Nucleus accumbens (tissue), 56 donors: ENCODE results near the gene SH2D4B.

Experiments
- DNase-seq, 56 donors: peaks; one replicate each; lab custom pipeline; 2025; lab: John Stamatoyannopoulos, UW

The SH2D4B gene

DNA sequence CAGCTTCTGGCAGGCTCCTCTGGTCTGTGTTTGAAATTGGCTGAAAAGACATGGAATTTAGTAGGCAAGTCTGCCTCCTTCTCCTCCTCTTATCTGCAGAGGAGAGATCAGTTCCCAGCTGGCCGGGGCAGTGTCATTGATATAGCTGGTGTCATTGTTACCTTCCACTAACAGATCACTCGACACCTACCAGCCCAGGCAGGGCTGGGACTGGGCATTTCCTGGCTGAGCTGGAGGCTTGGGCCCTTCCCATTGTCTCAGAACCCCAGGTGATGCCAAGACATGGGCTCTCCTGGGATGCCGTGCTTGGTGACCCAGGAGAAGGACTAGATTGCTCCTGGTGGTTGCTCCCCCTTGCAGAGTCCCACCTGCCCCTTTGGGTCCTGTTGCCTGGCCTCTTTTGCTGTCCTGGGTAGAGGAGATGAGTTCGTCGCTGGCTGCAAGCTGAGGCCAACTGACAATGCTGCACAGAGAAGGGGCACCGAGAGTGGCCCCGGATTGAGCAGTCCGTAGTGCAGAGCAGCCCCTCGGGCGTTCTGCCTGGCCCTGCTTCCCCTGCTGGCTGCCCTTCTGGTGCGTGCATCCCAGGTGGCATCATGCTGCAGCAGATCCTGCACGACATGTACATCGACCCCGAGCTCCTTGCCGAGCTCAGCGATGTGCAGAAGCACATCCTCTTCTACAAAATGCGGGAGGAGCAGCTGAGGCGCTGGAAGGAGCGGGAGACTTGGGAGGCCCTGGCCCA lies at the start of gene SH2D4B:
Gene SH2D4B (plus strand): TSS at position 167 of the 745 bp plus-strand sequence. CDS start 430 bp downstream, at position 597.
- DNase-seq: no peak

DNA sequence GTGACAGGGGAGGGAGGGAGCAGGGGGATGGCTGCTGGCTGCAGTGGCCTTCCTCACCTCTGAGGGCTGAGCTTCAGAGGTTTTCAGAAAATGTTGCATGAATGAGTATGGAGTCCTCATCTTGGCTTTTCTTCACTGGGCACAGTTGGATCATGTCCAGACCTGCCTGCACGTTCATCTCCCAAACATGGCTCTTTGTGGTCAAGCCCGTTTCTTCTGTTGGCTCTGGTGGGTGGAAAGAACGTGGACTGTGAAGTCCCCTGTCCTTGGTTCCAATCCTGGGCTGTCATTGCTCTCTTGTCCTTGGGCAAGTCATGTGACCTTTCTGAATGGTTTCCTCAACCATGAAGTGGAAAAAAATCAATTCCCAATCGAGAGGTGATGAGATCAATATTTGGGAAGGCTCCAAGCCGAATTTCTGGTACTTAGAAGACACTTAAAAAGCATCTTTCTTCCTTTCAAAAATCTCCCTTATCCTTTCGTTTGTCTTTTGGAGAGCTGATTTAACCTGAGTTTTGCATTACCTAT lies 49.1 kb upstream of the SH2D4B start:
- DNase-seq: no peak

DNA sequence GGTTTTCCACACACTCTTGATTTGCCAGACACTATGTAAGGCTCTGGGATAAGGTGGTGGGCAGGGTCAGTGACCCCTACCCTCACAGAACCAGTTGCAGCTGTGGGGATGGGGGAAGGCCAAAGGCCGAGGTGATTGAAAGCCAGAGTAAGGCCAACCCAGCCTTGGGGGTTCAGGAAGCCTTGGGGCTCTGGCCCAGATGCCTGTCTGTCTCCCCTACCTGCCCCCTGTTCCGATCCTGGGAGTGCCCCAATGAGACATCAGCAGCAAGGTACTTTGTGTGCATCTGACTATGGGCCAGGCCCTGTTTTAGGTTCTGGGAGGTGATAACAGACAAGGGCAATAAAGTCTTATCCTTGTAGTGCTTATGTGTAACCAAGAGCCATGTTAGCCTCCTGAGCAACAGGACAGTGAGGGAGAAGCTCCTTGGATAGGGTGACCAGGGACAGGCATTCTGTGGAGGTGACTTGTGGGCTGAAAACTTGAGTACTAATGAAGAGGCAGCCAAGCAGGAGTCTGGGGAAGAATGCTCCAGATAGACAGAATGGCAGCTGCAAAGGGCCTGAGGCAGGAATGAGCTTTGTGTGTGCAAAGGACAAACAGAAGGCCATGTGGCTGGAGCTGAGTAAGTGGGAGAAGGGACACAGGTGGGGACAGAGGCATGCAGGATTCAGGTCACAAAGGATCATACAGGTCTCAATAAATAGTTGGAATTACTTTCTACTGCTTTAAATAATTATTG lies 48.2 kb upstream of the SH2D4B start:
- no peak for DNase-seq

DNA sequence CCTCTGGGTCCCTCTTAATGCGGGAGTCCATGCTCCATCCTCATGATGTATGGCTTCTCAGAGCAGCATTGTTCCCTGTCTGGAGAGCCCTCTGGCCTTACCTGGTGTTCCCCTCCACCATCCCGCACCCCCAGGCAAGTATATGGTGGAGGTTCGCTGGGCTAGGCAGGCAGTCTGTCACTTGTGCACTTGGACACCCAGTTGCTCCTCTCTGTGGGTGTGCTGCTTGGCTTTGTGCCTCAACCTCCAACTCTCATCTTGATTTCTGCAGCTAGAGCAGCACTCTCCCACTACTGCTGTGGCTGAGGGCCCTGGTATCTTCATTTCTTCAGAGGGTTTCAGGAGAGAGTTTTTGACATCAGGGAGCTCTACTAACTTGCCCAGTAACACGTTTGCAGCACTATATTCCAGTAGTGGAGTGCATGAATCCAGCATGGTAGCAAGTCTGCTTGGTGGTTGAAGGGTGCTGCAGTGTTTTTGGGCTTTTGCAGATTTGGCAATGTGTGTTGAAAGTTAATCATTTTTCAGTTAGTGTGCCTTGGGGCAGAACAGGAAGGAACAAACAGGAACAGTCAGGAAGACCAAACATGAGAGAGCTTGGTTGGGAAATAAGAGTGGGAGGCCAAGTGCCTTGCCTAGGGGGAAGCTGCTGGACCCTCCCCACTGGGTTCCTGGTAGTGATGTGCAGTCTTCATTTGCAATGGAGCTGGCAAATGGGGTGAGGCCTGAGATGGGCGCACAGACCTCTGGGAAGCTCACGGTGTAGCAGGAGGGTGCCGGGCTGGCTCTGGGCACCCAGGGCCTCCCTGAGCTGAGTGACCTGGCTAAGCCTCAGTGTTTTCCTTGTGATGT lies 46.2 kb upstream of the SH2D4B start:
- peak in 1 of 56 donors; percentile 19 for DNase-seq

DNA sequence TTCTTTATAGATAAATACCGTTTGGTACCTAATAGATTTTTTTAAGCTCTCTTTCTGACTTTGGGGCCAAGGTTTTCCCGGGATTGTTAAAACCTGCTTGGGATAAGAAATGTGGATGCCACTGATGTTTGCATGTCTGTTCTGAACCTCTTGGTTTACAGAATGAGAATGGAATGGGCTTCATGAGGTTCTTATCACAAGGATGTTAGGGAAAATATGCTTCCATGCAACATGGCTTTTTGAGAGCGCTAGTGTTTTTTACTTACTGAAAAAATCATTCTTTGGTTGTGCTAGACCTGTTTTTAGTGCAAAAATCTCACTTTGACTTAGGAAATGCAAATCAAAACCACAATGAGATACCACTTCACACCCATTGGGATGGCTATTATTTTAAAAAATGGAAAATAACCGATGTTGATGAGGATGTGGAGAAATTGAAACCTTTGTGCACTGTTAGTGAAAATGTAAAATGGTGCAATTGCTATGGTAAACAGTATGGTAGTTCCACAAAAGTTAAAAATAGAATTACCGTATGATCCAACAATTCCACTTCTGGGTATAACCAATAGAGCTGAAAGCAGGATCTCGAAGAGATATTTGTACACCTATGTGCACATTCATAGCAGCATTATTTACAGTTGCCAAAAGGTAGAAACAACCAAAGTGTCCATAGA lies 44.7 kb upstream of the SH2D4B start:
- no peak for DNase-seq

DNA sequence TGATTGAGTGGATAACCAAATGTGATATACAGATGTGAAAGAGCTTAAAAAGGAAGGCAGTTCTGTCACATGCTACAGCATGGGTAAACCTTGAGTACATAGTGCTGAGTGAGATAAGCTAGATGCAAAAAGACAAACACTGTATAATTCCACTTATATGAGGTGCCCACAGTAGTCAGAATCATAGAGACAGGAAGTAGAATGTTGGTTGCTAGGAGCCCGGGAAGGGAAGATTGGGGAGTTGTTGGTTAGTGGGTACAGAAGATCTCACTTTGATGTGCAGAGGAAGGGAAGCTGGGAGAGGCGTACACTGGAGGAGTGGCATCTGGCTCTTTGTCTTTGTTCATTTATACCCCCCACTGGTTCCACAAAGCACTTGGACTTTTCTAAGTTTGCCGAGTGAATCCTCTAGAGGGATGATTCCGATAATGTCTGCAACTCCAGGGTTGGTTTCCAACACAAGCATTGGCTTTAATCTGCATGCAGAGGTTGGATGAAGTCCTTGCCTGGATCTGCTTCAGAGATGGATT lies 44.1 kb upstream of the SH2D4B start:
- no peak for DNase-seq

DNA sequence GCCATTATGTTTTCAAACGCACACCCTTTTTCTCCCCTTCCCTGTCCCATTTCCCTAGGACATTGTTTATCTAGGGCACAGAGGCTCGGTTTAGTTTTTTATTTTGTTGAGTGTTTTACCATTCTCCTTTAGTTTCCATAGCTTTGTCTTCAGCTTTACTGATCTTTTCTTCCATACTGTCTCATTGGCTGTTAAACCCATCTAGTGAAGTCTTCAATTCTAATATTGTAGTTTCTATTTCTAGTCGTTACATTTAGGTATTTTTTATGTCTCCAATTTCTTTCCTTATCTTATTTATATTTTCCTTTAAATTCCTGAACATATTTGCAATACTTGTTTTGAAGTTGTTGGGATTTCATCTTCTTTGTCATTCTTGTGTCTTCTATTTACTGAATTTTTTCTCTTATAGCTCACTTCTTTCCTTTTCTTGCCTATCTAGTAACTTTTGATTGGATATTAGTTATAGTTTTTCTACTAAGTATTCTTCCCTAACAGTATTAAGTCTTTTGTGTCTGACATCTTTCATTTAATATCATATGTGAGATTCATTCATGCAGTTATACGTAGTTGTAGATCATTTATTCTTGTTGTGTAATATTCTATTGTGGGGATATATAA lies 41.0 kb upstream of the SH2D4B start:
- DNase-seq: no peak

DNA sequence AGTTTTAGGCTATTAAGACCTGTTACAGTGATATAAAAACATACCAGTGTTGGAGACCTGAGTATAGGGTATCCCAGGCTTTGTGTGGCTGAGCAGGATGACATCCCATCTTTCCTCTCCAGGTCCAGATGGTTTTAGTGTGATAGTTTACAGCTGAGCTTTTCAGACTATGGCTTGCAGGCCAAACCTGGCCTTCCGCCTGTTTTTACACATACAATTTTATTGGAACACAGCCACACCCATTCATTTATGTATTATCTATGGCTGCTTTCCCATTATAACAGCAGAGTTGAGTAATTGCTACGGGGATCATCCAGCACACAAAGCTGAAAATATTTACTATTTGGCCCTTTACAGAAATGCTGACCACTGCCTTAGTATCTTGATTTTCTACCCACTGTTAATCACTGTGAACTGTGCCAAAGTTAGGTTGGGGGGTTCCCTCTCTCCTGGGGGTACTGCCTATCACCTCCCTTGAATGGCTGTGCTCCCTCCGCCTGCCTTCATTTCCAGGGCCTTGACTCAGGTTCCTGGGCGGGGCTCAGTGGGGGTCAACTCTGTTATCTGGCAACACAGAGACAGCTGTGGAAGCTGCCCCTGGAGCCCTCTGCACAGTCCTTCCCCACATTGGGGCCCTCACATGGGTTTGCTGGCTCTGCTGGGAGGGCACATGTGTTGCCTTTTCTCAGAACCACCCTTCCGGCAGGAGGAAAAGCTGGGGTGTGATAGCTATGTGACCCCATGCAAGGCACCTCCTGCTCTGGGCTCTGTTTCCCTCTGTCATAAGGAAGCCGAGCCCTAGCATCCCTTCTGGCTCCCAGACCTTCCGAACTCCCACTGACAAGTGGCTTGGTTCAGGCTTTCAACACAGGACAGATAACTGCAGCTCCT lies 40.3 kb upstream of the SH2D4B start:
- no peak for DNase-seq

DNA sequence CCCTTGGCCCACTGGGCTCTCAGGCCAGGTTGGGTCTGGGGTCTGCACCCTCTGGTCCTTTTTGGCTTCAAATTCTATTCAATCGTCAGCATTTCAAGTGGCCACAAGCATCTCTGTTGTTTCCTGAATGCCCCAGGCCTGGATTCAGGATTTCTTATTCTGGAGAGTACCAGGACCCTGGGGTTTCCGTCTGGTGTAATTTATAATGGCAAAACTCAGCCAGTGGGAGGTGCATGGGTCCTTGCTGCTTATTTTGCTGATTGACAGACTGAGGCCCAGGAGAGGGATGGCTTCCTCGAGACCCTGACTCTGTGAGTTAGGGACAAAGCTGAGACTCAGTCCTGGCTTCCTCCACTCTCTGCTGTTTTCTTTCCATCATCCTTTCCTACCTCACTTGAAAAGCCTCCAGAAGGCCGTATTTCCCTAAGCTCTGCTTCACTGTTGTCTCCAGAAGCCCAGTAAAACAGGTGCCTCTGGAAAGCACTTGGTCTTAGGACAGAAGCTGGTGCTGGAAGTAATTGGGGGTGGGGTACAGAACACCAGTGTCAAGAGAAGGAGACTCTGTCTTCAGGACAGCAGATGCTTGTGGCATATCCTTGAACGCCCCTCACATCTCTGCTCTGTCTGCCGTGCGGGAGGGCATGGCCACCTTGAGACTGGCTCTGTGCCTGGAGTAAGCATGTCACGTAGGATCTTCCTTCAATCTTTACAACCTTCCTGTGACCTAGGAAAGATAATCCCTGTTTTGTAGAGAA lies 39.4 kb upstream of the SH2D4B start:
- DNase-seq: no peak

DNA sequence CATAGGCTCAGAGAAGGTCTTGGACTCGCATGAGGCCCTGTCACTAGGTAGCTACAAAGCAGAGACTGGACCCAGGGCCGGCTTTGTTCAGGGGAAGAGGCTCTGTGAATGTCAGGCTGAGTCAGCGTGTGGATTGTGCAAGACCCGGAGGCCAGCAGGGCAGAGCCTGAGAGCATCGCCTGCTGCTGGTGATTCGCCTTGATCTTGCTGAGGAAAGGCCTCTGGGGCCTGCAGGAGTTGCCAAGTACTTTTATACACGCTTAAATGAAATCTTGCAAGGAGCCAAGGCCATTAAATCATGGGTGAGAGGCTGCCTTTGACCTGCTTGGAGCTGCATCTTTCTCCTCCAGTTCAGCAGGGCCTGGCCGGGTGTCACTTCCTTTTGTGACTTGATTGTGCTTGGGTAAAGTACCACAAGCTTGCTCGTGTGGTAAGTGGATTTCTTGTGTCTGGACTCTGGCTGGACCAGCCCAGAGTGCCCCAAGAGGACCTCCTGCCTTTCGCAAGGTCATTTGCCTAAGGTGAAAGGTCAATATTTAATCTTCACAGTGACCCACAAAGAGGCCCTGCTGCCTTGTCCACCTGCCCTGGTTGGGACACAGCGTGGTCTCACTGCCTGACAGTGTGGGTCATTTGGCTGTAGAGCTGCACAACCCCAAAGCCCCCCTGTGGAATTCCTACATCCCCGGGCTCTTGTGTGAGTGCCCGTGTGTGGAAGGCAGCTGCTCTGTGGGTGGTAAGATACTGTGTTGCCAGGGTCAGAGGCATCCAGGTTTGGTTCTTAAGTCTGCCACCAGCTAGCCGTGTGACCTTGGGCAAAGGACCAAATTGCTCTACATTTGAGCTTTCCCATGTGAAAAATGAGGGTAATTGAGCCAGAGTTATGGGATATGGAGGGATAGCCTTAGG lies 38.6 kb upstream of the SH2D4B start:
- DNase-seq: peak in 35 of 56 donors; percentile 13 to 65 (median 42)

DNA sequence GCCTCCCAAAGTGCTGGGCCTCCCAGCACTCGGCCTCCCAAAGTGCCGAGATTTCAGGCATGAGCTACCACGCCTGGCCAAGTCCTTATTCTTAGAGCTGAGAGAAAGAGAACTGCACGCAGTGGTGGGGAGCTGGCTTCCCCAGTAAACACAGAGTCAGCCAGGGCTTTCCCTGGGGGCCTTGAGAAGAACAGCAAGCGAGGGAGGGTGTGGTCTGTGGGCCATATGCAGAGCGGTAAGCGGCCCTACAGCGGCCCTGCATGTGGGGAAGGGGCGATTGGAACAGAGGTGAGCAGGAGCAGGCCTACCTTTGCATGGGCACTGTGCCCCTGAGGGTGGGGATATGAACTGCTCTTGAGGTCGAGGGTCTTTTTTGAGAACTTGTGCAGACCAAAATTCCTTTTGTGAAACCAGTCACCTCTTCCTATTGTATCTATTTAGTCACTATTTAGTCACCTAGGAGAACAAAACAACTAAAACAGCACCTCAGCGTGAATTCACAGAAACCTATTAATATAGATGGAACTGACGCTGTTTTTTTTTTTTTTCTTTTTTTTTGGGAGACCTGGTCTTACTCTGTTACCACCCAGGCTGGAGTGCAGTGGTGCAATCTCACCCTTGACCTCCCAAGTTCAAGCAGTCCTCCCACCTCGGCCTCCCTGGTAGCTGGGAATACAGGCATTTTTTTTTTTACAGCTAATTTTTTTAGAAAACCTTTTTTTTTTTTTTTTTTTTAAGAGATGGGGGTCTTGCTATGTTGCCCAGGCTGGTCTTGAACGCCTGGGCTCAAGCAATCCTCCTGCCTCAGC lies 36.9 kb upstream of the SH2D4B start:
- DNase-seq: no peak

DNA sequence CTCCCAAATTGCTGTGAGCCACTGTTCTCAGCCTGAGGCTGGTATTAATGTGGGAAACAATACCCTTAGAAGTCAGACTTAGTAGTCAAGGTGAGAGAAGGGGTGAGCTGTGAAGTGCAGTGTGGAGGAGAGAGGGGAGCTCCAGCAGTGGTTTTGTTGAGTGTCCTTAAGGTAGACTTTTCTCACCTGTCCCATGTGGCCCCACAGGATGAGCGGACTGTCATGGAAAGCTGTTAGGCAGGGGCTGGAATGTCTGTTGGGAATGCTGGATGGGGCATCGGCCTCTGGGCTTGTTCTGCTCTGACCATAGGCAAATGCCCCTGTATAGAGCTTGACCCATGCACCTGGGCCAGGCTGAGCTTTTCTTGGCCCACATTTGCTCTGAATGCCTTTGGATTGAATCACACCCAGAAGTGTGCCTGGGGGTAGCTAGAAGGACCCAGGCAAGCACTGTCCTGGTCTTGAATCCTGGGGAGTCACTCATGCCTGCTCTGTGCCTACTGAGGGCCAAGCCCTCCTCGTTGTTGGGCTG lies 36.3 kb upstream of the SH2D4B start:
- no peak for DNase-seq

DNA sequence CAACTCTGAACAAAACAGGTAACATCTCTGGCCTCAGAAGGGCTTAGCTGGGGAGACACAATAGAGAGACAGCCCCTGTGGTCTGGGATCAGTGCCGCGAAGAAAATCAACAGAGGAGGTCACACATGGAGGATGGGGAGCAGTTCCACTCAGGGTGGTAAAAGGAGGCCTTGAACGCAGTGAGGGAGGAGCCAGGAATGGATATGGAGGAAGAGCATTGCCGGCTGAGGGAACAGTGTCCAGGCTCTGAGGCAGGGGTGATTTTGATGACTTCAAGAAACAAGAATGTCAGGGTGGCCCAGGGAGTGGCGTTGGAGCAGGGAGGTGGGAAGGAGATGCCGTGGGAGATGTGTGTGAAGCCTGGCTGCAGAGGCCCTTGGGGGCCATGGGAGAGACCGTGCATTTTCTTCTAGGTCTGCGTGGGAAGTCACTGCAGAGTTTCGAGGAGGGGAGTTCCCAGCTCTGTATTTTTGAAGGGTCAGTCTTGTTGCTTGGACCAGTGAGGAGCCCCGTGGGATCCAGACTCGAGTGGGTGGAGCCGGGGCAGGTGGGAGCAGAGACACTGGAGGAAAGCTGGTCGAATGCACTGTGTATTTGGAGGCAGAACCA lies 35.7 kb upstream of the SH2D4B start:
- DNase-seq: no peak

DNA sequence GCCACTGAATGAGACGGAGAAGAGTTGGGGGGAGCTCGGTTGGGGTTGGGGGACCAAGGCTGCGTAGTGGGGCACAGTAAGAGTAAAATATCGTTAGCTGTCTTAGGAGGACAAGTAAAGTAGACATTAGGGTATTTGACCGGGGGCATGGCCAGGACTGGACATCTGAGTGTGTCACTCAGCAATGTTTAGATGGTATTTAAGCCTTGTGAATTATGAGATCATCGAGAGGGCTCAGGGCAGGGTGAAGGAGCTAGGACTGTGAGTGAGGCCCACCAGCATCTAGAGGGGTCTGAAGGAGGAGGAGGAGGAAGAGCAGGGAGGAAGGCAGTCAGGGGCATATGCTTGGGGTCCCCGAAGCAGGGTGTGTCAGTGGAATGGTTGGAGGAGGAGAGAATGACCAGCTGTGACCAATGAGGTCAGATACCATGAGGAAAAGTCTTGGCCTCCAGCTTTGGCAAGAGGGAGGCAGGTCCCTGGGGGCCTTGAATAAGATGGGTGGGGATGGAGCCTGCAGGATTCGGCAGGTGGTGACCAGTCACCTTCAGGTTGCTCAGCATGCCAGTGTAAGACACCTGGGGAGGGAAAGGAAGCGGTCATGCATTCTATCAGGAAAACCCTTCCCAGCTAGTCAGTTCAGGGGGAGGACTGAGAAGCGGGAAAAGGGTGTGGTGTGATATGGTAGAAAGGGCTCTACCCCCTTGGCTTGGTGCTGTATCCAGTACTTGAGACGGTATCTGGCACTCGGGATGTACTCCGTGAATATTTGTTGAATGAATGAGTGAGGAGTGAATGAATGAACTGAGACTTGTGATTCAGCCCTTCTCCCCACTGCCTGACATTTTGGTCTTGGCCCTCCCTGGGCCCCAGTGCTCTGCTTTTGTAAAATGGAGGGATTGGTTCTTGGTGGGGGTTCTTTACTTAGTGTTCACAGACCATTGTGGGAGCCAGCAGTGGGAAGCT lies 34.8 kb upstream of the SH2D4B start:
- no peak for DNase-seq
